Measurements from ENCODE around the gene DLAT.
"Not testable (repeated sequence)": the region's sequence is repeated elsewhere in the genome, so short reads cannot be mapped to it uniquely, and the experiment has no call there.

The DLAT gene

GRCh38 chr11:112005422-112006094 is 19.6 kb upstream of the DLAT start:
- DNase-seq = no peak

DNA sequence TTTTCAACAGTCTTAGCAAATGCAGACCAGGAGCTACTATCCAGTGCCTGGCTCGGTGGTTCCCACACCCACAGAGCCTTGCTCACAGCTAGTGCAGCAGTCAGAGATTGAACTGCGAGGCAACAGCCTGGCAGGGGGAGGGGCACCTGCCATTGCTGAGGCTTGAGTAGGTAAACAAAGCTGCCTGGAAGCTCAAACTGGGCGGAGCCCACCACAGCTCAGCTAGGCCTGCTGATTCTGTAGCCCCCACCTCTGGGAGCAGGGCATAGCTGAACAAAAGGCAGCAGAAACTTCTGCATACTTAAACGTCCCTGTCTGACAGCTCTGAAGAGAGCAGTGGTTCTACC is 19.1 kb upstream of the DLAT start:
- not testable (repeated sequence) for DNase-seq

- DNase-seq = not testable (repeated sequence)
Observed at GRCh38 chr11:112011451-112011850, 13.8 kb upstream of the DLAT start.

DNA sequence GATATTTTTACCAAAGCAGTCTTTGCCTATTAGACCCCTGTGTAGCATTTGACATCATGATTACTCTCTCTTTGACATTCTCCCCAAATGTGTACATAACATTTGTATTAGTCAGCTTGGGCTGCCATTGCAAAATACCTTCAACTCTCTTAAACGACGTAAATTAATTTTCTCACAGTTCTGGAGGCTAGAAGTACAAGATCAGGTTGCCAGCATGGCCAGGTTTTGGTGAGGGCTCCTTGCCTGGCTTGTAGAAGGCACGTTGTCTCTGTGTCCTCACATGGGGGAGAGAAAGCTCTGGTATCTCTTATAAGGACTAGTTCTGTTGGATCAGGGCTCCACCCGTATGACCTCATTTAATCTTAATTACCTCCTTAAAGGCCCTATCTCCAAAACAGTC is 12.3 kb upstream of the DLAT start:
- no peak for DNase-seq

DNA sequence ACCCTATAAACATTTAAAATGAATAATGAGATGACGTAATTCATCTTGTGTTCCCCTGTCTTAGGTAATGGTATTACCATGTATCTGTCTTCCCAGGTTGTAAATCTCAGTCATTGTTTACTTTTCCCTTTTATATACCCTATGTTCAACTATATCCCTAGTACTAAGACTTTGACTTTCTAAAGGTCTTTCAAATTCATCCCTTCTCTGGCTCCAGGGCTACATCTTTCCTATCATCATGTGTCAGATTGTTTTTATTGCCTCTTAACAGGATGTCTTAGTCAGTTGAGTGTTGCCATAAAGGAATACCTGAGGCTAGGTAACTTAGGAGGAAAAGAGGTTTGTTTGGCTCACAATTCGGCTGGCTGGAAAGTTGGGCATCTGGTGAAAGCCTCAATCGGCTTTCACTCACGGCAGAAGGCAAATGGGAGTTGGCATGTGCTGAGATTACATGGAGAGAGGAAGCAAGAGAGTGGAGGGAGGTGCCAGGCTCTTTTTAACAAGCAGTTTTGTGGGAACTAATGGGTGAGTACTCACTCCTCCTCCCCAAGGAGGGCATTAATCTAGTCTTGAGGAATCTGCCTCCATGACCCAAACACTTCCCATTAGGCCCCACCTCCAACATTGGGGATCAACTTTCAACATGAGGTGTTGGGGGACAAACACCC is 11.6 kb upstream of the DLAT start:
- DNase-seq = no peak

DNA sequence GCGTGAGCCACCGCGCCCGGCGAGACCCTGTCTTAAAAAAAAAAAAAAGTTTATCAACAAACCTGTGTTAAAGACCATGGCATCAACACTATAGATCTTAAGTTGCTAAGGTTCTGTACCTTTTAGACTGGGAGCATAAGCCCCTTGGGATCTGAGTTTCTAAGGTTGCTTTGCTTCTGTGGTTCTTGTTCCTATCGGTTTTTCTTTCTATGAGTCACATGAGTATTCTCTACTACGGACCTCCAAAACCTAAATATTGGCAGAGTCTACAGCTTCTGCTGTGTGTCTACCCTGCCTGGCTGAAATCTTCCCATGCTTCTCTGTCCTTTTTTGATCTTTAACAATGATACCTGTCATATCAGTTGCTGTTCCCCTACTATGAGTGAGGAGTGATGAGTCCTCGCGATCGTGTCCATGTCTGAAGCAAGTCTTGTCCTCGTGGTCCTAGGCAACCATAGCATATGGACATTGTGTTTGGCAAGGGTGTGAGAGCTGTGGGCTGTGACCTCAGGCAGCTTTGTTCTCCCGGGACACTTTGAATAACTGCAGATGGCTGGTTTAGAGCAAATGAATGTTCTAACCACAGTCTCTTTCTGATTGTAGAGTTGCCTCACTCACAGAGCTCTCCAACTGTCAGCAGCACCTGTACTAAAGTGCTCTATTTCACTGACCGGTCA is 9.0 kb upstream of the DLAT start:
- DNase-seq = no peak

- no peak for DNase-seq
Observed at GRCh38 chr11:112016765-112017376, 8.3 kb upstream of the DLAT start.

DNA sequence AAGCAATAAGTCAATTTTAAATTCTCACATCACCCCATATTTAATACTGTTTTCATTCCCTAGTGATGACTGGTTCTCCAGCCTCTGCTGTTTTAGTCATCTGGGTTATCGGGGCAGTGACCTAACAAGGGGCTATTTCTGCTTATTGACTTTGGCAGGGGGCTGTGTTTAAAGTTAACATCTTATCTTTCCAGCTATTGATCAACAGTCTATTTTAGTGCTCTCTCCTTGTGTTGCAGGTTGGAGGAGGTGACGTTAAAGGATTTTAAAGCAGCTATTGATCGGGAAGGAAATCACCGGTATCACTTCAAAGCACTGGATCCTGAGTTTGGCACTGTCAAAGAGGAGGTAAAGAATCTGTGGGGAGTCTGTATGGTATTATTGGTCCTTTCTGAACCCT is 7.7 kb upstream of the DLAT start:
- DNase-seq = no peak

GRCh38 chr11:112019066-112019465 is 6.1 kb upstream of the DLAT start:
- DNase-seq = no peak

- no peak for DNase-seq
Observed at GRCh38 chr11:112023104-112023503, 2.1 kb upstream of the DLAT start.

DNA sequence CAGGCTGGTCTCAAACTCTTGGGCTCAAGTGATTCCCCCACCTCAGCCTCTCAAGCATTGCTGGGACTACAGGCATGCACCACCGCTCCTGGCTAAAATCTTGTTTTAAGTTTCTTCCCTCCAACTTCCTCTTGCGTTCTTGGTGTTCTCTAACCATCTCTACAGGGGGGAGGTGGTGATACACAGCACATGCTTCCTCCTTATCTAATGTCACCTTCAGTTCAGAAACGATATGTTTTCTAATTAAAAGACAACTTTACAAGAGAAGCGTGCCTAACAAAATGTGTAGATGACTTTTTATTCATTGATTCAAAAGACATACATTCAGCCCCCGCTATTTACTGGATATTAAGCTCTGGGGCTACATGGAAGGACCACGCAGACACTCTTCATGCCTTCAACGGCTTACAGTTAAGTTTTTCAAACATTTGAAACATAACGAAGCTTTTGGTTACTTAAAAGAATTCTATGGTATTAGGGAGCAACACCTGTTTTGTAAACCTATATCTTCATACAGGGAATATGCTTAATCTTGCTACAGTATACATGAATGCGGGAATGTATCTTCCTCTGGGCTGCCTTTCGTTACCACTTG is 933 bp upstream of the DLAT start:
- no peak for DNase-seq

- no peak for DNase-seq
Observed at GRCh38 chr11:112025707-112026106, 499 bp downstream of the DLAT start.

DNA sequence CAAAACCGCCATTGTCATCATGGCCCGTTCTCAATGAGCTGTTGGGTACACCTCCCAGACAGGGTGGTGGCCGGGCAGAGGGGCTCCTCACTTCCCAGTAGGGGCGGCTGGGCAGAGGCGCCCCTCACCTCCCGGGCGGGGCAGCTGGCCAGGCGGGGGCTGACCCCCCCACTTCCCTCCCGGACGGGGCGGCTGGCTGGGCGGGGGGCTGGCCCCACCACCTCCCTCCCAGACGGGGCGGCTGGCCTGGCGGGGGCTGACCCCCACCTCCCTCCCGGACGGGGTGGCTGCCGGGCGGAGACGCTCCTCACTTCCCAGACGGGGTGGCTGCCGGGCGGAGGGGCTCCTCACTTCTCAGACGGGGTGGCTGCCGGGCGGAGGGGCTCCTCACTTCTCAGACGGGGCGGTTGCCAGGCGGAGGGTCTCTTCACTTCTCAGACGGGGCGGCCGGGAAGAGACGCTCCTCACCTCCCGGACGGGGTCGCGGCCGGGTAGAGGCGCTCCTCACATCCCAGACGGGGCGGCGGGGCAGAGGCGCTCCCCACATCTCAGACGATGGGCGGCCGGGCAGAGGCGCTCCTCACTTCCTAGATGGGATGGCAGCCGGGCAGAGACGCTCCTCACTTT is 1.7 kb downstream of the DLAT start:
- DNase-seq = not testable (repeated sequence)

GRCh38 chr11:112029460-112029859 is 4.3 kb downstream of the DLAT start:
- DNase-seq = no peak

DNA sequence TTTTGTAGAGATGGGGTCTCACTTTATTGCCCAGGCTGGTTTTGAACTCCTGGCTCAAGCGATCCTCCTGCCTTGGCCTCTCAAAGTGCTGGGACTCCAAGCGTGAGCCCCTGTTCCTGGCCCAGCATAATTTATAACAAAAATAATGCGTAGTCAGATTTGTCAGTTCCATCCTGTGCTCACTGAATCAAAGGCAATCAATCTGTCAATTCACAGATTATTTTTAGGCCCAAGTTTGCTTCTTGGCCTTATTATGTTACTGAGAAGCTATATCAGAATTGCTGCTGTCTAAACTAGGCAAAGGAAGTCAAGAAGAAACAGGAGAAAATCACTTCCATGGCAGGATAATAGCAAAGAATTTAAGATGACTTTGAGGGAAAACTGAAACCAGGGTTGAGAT is 8.7 kb downstream of the DLAT start:
- DNase-seq = no peak

GRCh38 chr11:112037527-112037926 is 12.3 kb downstream of the DLAT start:
- no peak for DNase-seq

DNA sequence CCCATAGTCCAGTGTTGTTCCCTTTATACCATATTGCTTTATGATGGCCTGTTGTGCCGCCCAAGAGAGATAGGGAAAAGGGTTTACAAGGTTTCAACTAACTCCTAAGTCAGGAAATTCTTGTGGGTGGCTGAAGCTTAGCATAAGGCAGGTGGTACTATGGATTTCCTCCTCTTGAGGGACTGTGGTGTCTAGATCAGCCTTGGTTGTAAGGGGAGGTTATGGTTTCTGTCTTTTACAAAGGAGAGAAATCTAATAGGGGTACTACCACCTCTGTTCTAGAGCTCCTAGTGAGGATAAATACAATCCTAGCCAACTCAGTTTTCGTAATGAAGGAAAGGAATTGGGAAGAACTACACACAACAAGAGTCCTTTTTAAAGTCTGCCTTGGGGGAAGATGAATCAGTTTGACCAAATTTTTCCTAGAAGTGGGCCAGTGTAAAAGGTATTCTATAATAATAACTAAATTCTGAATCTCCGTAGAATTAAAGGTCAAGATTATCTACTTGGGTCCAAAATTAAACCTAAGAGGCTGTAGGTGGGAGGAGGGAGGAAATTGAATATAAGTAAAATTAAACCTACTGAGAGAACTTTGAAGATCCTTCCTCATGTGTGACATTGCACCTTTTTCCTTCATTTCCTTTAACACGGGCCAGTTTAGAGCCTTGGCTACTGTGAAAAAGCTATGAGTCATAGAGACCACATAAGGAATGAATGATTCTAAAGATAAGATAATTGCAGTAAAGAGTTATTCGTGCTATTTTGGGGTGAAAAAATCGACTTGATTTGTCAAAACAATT is 17.2 kb downstream of the DLAT start:
- no peak for DNase-seq

GRCh38 chr11:112042961-112043304 is 17.7 kb downstream of the DLAT start:
- DNase-seq = no peak

DNA sequence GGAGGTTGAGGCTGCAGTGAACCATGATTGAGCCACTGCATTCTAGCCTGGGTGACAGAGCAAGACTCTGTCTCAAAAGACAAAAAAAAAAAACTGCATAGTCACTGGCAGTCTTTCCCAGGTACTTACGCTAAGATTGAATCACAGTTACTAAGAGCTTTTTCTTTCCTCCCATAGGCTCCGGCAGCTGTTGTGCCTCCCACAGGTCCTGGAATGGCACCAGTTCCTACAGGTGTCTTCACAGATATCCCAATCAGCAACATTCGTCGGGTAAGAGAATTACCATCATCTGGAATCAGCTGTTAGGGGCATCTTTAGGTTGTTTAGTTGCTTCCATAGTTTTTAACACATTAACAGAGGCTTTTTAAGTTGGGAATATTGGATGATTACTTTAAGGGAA is 19.8 kb downstream of the DLAT start:
- no peak for DNase-seq

GRCh38 chr11:112046647-112047046 is 21.4 kb downstream of the DLAT start:
- DNase-seq = not testable (repeated sequence)

- DNase-seq = not testable (repeated sequence)
Observed at GRCh38 chr11:112048256-112048655, 23.0 kb downstream of the DLAT start.

- no peak for DNase-seq
Observed at GRCh38 chr11:112049777-112050176, 24.6 kb downstream of the DLAT start.
